Endothelial cell (in vitro differentiated cells): Measurements from ENCODE around the gene ALDH2. TPM values are rescaled to one million over a fixed set of nuclear protein-coding genes. Genes with fewer than 3 reads are reported as not detected.
"Not testable (repeated sequence)": the region's sequence is repeated elsewhere in the genome, so short reads cannot be mapped to it uniquely, and the experiment has no call there.

Experiments used
- DNase-seq: peaks from one replicate; pipeline ENCODE4 v3.0.0; 2021; ENCODE audit warnings: low spot score
- H3K27ac Mint-ChIP-seq: one replicate; pipeline ENCODE4 v1.8.0; 2021; ENCODE audit warnings: mixed read lengths, inconsistent platforms; ENCODE audit not compliant: unreplicated experiment
- H3K27me3 Mint-ChIP-seq: one replicate; pipeline ENCODE4 v1.8.0; 2021; ENCODE audit warnings: mild to moderate bottlenecking, moderate library complexity, mixed read lengths, inconsistent platforms; ENCODE audit not compliant: unreplicated experiment
- H3K36me3 Mint-ChIP-seq: one replicate; pipeline ENCODE4 v1.8.0; 2021; ENCODE audit warnings: mild to moderate bottlenecking, low read depth, mixed read lengths, inconsistent platforms; ENCODE audit not compliant: unreplicated experiment
- H3K4me1 Mint-ChIP-seq: one replicate; pipeline ENCODE4 v1.8.0; 2021; ENCODE audit warnings: mild to moderate bottlenecking, mixed read lengths, inconsistent platforms; ENCODE audit not compliant: unreplicated experiment
- H3K4me3 Mint-ChIP-seq: one replicate; pipeline ENCODE4 v1.8.0; 2021; ENCODE audit warnings: mild to moderate bottlenecking, mixed read lengths, inconsistent platforms; ENCODE audit not compliant: unreplicated experiment
- H3K9me3 Mint-ChIP-seq: one replicate; pipeline ENCODE4 v1.8.0; 2021; ENCODE audit warnings: mixed read lengths, inconsistent platforms; ENCODE audit not compliant: unreplicated experiment
- total RNA-seq: library from RNA; stranded (reverse); fragmentation: NEBNext Ultra II Directional; extraction: Animal tissue kit (Norgen Biotek cat#: 25700); gene quantifications from one replicate; pipeline ENCODE4 v1.2.1, GENCODE V29; 2021; ENCODE audit not compliant: unreplicated experiment
- TF ChIP-seq, protein P1 (sequence below): fragments of 200-600 bp; sonication (generic); IDR thresholded peaks from one replicate; pipeline ENCODE4 v1.5.0; 2021; ENCODE audit warnings: antibody characterized with exemption; ENCODE audit not compliant: unreplicated experiment

The ALDH2 gene
- total RNA-seq, 1 donor from 2014 or later, result 98.5 TPM

- H3K27ac Mint-ChIP-seq, result no peak overlapping the region
- peaks cover 10% of the 10 kb centered on the region for H3K4me1 Mint-ChIP-seq
- H3K27me3 Mint-ChIP-seq, result no peaks in the 10 kb centered on the region
- no peak overlapping the region for H3K4me3 Mint-ChIP-seq
- TF ChIP-seq, protein P1, sequence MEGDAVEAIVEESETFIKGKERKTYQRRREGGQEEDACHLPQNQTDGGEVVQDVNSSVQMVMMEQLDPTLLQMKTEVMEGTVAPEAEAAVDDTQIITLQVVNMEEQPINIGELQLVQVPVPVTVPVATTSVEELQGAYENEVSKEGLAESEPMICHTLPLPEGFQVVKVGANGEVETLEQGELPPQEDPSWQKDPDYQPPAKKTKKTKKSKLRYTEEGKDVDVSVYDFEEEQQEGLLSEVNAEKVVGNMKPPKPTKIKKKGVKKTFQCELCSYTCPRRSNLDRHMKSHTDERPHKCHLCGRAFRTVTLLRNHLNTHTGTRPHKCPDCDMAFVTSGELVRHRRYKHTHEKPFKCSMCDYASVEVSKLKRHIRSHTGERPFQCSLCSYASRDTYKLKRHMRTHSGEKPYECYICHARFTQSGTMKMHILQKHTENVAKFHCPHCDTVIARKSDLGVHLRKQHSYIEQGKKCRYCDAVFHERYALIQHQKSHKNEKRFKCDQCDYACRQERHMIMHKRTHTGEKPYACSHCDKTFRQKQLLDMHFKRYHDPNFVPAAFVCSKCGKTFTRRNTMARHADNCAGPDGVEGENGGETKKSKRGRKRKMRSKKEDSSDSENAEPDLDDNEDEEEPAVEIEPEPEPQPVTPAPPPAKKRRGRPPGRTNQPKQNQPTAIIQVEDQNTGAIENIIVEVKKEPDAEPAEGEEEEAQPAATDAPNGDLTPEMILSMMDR, result no peak
- no peak for DNase-seq
- H3K9me3 Mint-ChIP-seq, result no peaks in the 10 kb centered on the region
- no peaks in the 10 kb centered on the region for H3K36me3 Mint-ChIP-seq
These were observed 51.6 kb downstream of the ALDH2 start for GRCh38 chr12:111818340-111818739.

- Mint-ChIP-seq H3K4me1 (peaks cover 9% of the 10 kb centered on the region), H3K4me3 (no peak overlapping the region), H3K27me3 (no peaks in the 10 kb centered on the region), H3K36me3 (no peaks in the 10 kb centered on the region), H3K27ac (no peak overlapping the region), H3K9me3 (no peaks in the 10 kb centered on the region)
- TF ChIP-seq, protein P1, result no peak
- no peak for DNase-seq
These were observed 52.7 kb downstream of the ALDH2 start for GRCh38 chr12:111819191-111820158.

GRCh38 chr12:111820828-111821227 lies 54.1 kb downstream of the ALDH2 start:
- H3K36me3 Mint-ChIP-seq, H3K27ac Mint-ChIP-seq, H3K9me3 Mint-ChIP-seq, H3K27me3 Mint-ChIP-seq, H3K4me1 Mint-ChIP-seq, DNase-seq, H3K4me3 Mint-ChIP-seq: not testable (repeated sequence)

GRCh38 chr12:111822886-111823285 lies 56.2 kb downstream of the ALDH2 start:
- no peak for DNase-seq
- H3K27me3 Mint-ChIP-seq, result no peaks in the 10 kb centered on the region
- no peaks in the 10 kb centered on the region for H3K9me3 Mint-ChIP-seq
- TF ChIP-seq, protein P1, result no peak
- H3K4me1 Mint-ChIP-seq, result peaks cover 9% of the 10 kb centered on the region
- no peak overlapping the region for H3K27ac Mint-ChIP-seq
- H3K36me3 Mint-ChIP-seq, result no peaks in the 10 kb centered on the region
- no peak overlapping the region for H3K4me3 Mint-ChIP-seq

GRCh38 chr12:111823891-111824290 lies 57.2 kb downstream of the ALDH2 start:
- no peak for DNase-seq
- H3K27me3 Mint-ChIP-seq, result no peaks in the 10 kb centered on the region
- no peaks in the 10 kb centered on the region for H3K9me3 Mint-ChIP-seq
- TF ChIP-seq, protein P1, result no peak
- H3K4me3 Mint-ChIP-seq, result no peak overlapping the region
- peaks cover 9% of the 10 kb centered on the region for H3K4me1 Mint-ChIP-seq
- H3K36me3 Mint-ChIP-seq, result no peaks in the 10 kb centered on the region
- H3K27ac Mint-ChIP-seq, result no peak overlapping the region
